BJ (cell line): ENCODE measurements around the gene GRIN3A. TPM values are rescaled to one million over a fixed set of nuclear protein-coding genes. Genes with fewer than 3 reads are reported as not detected.

ENCODE experiments used
- CTCF ChIA-PET: fragments of 350-600 bp; formaldehyde crosslinking; extraction: SDS; loops from one replicate; lab custom pipeline; 2021; ENCODE audit warnings: antibody characterized with exemption, inconsistent platforms; lab: Yijun Ruan, JAX
- POLR2A ChIA-PET: fragments of 300-600 bp; sonication (Branson Sonifier 250); formaldehyde crosslinking; extraction: SDS; loops from one replicate; lab custom pipeline; 2021; ENCODE audit warnings: antibody characterized with exemption; lab: Charles Lee
- DNase-seq: peaks from one replicate; pipeline ENCODE4 v3.0.0-alpha.2; 2011; ENCODE audit warnings: low read depth
- H3K27me3 ChIP-seq: 2 replicates; pipeline ENCODE4 v1.6.0; 2011; ENCODE audit warnings: low read length; ENCODE audit not compliant: control insufficient read depth, insufficient read depth
- H3K36me3 ChIP-seq: 2 replicates; pipeline ENCODE4 v1.5.1; 2011; ENCODE audit warnings: low read length; ENCODE audit not compliant: control insufficient read depth, insufficient read depth
- H3K4me3 ChIP-seq: 2 replicates; pipeline ENCODE4 v1.5.1; 2011; ENCODE audit warnings: low read depth, mild to moderate bottlenecking, control low read depth, low read length
- CTCF ChIP-seq: IDR thresholded peaks from 2 replicates; pipeline ENCODE4 v1.5.1; 2011; ENCODE audit warnings: low read depth, mild to moderate bottlenecking, control low read depth, inconsistent platforms, low read length, moderate library complexity; ENCODE audit not compliant: insufficient read depth
- polyA plus RNA-seq: library from polyadenylated mRNA; depleted of rRNA; stranded (reverse); fragments of >200 nt; gene quantifications from 2 replicates; pipeline ENCODE4 v1.2.3, GENCODE V29; 2011; rRNA removed

The GRIN3A gene
- polyA plus RNA-seq, 1 experiment, result not detected

GRCh38 chr9:101527066-101527465 lies 211.4 kb downstream of the GRIN3A start:
- no peaks in the 10 kb centered on the region for H3K36me3 ChIP-seq
- DNase-seq, result no peak
- TF ChIP-seq CTCF, result no peak
- H3K4me3 ChIP-seq, result no peak overlapping the region
- CTCF ChIA-PET, result interaction anchor here (3.5 to 23.6 kb wide), 2 partner anchors 61 to 78 kb away, joined by 9 to 490 read pairs; no protein-coding TSS in a partner anchor
- H3K27me3 ChIP-seq, result no peaks in the 10 kb centered on the region
- POLR2A ChIA-PET, result no interaction called here

- CTCF ChIA-PET, result interaction anchor here (23.6 kb wide), 1 partner anchor 58 kb away, joined by 490 read pairs; no protein-coding TSS in a partner anchor
- no peaks in the 10 kb centered on the region for H3K36me3 ChIP-seq
- POLR2A ChIA-PET, result interaction anchor here (0.8 kb wide), 1 partner anchor 11 kb away, joined by 3 read pairs; no protein-coding TSS in a partner anchor
Measured at GRCh38 chr9:101524371-101524770, 214.1 kb downstream of the GRIN3A start.

More at GRCh38 chr9:101524371-101524770, 214.1 kb downstream of the GRIN3A start:
- H3K27me3 ChIP-seq, result no peaks in the 10 kb centered on the region
- no peak for TF ChIP-seq CTCF
- no peak for DNase-seq
- H3K4me3 ChIP-seq, result no peak overlapping the region

Other genes starting within 250 kb of the GRIN3A start
- gene RNF20, start 204.8 kb downstream of the GRIN3A start, polyA plus RNA-seq, result 18.0 and 30.4 TPM in 2 replicates
- gene PPP3R2, start 143.7 kb downstream of the GRIN3A start, polyA plus RNA-seq, result not detected in 2 replicates